Measurements from ENCODE around the gene ADGRG3. TPM values are rescaled to one million over a fixed set of nuclear protein-coding genes. Genes with fewer than 3 reads are reported as not detected.

The ADGRG3 gene
- total and polyA plus RNA-seq, 4 donors = 0.08 to 3.9 (median 0.54) TPM

- Histone ChIP-seq H3K27ac (ENCODE audit: low read depth in 1 of 2, low read length in 2 of 2) (no peak overlapping the region), H3K9me3 (ENCODE audit: control insufficient read depth, low read length) (no peaks in the 10 kb centered on the region), H3K4me1 (ENCODE audit: control insufficient read depth in 1 of 2, insufficient read depth in 2 of 2, low read length in 2 of 2) (no peaks in the 10 kb centered on the region), H3K27me3 (ENCODE audit: control insufficient read depth in 1 of 2, insufficient read depth in 2 of 2, low read length in 1 of 2) (no peaks in the 10 kb centered on the region), H3K36me3 (ENCODE audit: control insufficient read depth in 1 of 2, insufficient read depth in 2 of 2, low read length in 1 of 2) (no peaks in the 10 kb centered on the region), H3K4me3 (ENCODE audit: low read length in 2 of 2) (no peak overlapping the region)
- DNase-seq (peak; percentile 75 to 89), ATAC-seq (ENCODE audit: low FRiP score) (peak; percentile 80)
- WGBS, 2 donors = 40 to 44% methylated on average over 18 of the region's 18 CpGs
- intact Hi-C loops (cut with DNase I) = loop anchor here (2.0 to 5.0 kb wide), 4 partner anchors 37 to 72 kb away; no protein-coding TSS in a partner anchor
Observed at GRCh38 chr16:57648581-57649442, 19.3 kb upstream of the ADGRG3 start.

GRCh38 chr16:57649443-57649751 is 18.7 kb upstream of the ADGRG3 start:
- Histone ChIP-seq H3K4me3 (ENCODE audit: low read length in 2 of 2) (no peak overlapping the region), H3K4me1 (ENCODE audit: control insufficient read depth in 1 of 2, insufficient read depth in 2 of 2, low read length in 2 of 2) (no peaks in the 10 kb centered on the region), H3K36me3 (ENCODE audit: control insufficient read depth in 1 of 2, insufficient read depth in 2 of 2, low read length in 1 of 2) (no peaks in the 10 kb centered on the region), H3K27me3 (ENCODE audit: control insufficient read depth in 1 of 2, insufficient read depth in 2 of 2, low read length in 1 of 2) (no peaks in the 10 kb centered on the region), H3K27ac (ENCODE audit: low read depth in 1 of 2, low read length in 2 of 2) (no peak overlapping the region), H3K9me3 (ENCODE audit: control insufficient read depth, low read length) (no peaks in the 10 kb centered on the region)
- intact Hi-C loops (cut with DNase I) = loop anchor here (2.0 to 5.0 kb wide), 4 partner anchors 37 to 73 kb away; no protein-coding TSS in a partner anchor
- DNase-seq (no peak), ATAC-seq (ENCODE audit: low FRiP score) (no peak)
- WGBS, 2 donors = 77 to 78% methylated on average over 6 of the region's 6 CpGs

GRCh38 chr16:57649846-57650245 is 18.3 kb upstream of the ADGRG3 start:
- intact Hi-C loops (cut with DNase I) = loop anchor here (2.0 to 5.0 kb wide), 4 partner anchors 38 to 73 kb away; no protein-coding TSS in a partner anchor
- H3K4me3 ChIP-seq (ENCODE audit: low read length in 2 of 2) = no peak overlapping the region
- WGBS, 2 donors = 88 to 89% methylated on average over 7 of the region's 7 CpGs
- no peaks in the 10 kb centered on the region for H3K4me1 ChIP-seq (ENCODE audit: control insufficient read depth in 1 of 2, insufficient read depth in 2 of 2, low read length in 2 of 2)
- ATAC-seq (ENCODE audit: low FRiP score) (no peak), DNase-seq (no peak)
- no peak overlapping the region for H3K27ac ChIP-seq (ENCODE audit: low read depth in 1 of 2, low read length in 2 of 2)
- no peaks in the 10 kb centered on the region for H3K27me3 ChIP-seq (ENCODE audit: control insufficient read depth in 1 of 2, insufficient read depth in 2 of 2, low read length in 1 of 2)
- no peaks in the 10 kb centered on the region for H3K9me3 ChIP-seq (ENCODE audit: control insufficient read depth, low read length)
- no peaks in the 10 kb centered on the region for H3K36me3 ChIP-seq (ENCODE audit: control insufficient read depth in 1 of 2, insufficient read depth in 2 of 2, low read length in 1 of 2)

- H3K4me1 ChIP-seq (ENCODE audit: control insufficient read depth in 1 of 2, insufficient read depth in 2 of 2, low read length in 2 of 2) = no peaks in the 10 kb centered on the region
- WGBS, 2 donors = 84 to 85% methylated on average over 10 of the region's 10 CpGs
- no peak overlapping the region for H3K27ac ChIP-seq (ENCODE audit: low read depth in 1 of 2, low read length in 2 of 2)
- no peaks in the 10 kb centered on the region for H3K9me3 ChIP-seq (ENCODE audit: control insufficient read depth, low read length)
- no peak overlapping the region for H3K4me3 ChIP-seq (ENCODE audit: low read length in 2 of 2)
- H3K27me3 ChIP-seq (ENCODE audit: control insufficient read depth in 1 of 2, insufficient read depth in 2 of 2, low read length in 1 of 2) = no peaks in the 10 kb centered on the region
- no peak for DNase-seq
- no peak for ATAC-seq (ENCODE audit: low FRiP score)
- no peaks in the 10 kb centered on the region for H3K36me3 ChIP-seq (ENCODE audit: control insufficient read depth in 1 of 2, insufficient read depth in 2 of 2, low read length in 1 of 2)
- intact Hi-C loops (cut with DNase I) = no loop called here
Observed at GRCh38 chr16:57651344-57652333, 16.5 kb upstream of the ADGRG3 start.

GRCh38 chr16:57652695-57653471 is 15.2 kb upstream of the ADGRG3 start:
- no peak for ATAC-seq (ENCODE audit: low FRiP score)
- Histone ChIP-seq H3K27me3 (ENCODE audit: control insufficient read depth in 1 of 2, insufficient read depth in 2 of 2, low read length in 1 of 2) (no peaks in the 10 kb centered on the region), H3K27ac (ENCODE audit: low read depth in 1 of 2, low read length in 2 of 2) (no peak overlapping the region), H3K9me3 (ENCODE audit: control insufficient read depth, low read length) (no peaks in the 10 kb centered on the region), H3K36me3 (ENCODE audit: control insufficient read depth in 1 of 2, insufficient read depth in 2 of 2, low read length in 1 of 2) (no peaks in the 10 kb centered on the region), H3K4me1 (ENCODE audit: control insufficient read depth in 1 of 2, insufficient read depth in 2 of 2, low read length in 2 of 2) (no peaks in the 10 kb centered on the region), H3K4me3 (ENCODE audit: low read length in 2 of 2) (no peak overlapping the region)
- intact Hi-C loops (cut with DNase I) = no loop called here
- 94 to 96% methylated on average over 23 of the region's 23 CpGs for WGBS, 2 donors
- DNase-seq = peak in 1 of 2 donors; percentile 30

GRCh38 chr16:57653936-57654335 is 14.2 kb upstream of the ADGRG3 start:
- intact Hi-C loops (cut with DNase I) = no loop called here
- no peak for ATAC-seq (ENCODE audit: low FRiP score)
- H3K9me3 ChIP-seq (ENCODE audit: control insufficient read depth, low read length) = no peaks in the 10 kb centered on the region
- H3K27me3 ChIP-seq (ENCODE audit: control insufficient read depth in 1 of 2, insufficient read depth in 2 of 2, low read length in 1 of 2) = no peaks in the 10 kb centered on the region
- H3K27ac ChIP-seq (ENCODE audit: low read depth in 1 of 2, low read length in 2 of 2) = no peak overlapping the region
- no peak for DNase-seq
- WGBS, 2 donors = 67 to 69% methylated on average over 16 of the region's 16 CpGs
- no peaks in the 10 kb centered on the region for H3K36me3 ChIP-seq (ENCODE audit: control insufficient read depth in 1 of 2, insufficient read depth in 2 of 2, low read length in 1 of 2)
- no peak overlapping the region for H3K4me3 ChIP-seq (ENCODE audit: low read length in 2 of 2)
- no peaks in the 10 kb centered on the region for H3K4me1 ChIP-seq (ENCODE audit: control insufficient read depth in 1 of 2, insufficient read depth in 2 of 2, low read length in 2 of 2)

GRCh38 chr16:57656342-57656955 is 11.7 kb upstream of the ADGRG3 start:
- ATAC-seq (ENCODE audit: low FRiP score) (no peak), DNase-seq (no peak)
- H3K27me3 ChIP-seq (ENCODE audit: control insufficient read depth in 1 of 2, insufficient read depth in 2 of 2, low read length in 1 of 2) = no peaks in the 10 kb centered on the region
- 80 to 84% methylated on average over 11 of the region's 11 CpGs for WGBS, 2 donors
- no peaks in the 10 kb centered on the region for H3K4me1 ChIP-seq (ENCODE audit: control insufficient read depth in 1 of 2, insufficient read depth in 2 of 2, low read length in 2 of 2)
- H3K9me3 ChIP-seq (ENCODE audit: control insufficient read depth, low read length) = no peaks in the 10 kb centered on the region
- H3K27ac ChIP-seq (ENCODE audit: low read depth in 1 of 2, low read length in 2 of 2) = no peak overlapping the region
- no peak overlapping the region for H3K4me3 ChIP-seq (ENCODE audit: low read length in 2 of 2)
- no peaks in the 10 kb centered on the region for H3K36me3 ChIP-seq (ENCODE audit: control insufficient read depth in 1 of 2, insufficient read depth in 2 of 2, low read length in 1 of 2)
- intact Hi-C loops (cut with DNase I) = no loop called here

GRCh38 chr16:57657228-57657627 is 10.9 kb upstream of the ADGRG3 start:
- intact Hi-C loops (cut with DNase I) = no loop called here
- peak in 1 of 2 donors; percentile 36 for DNase-seq
- H3K27ac ChIP-seq (ENCODE audit: low read depth in 1 of 2, low read length in 2 of 2) = no peak overlapping the region
- H3K36me3 ChIP-seq (ENCODE audit: control insufficient read depth in 1 of 2, insufficient read depth in 2 of 2, low read length in 1 of 2) = no peaks in the 10 kb centered on the region
- no peak for ATAC-seq (ENCODE audit: low FRiP score)
- WGBS, 2 donors = 88 to 91% methylated on average over 13 of the region's 13 CpGs
- no peak overlapping the region for H3K4me3 ChIP-seq (ENCODE audit: low read length in 2 of 2)
- no peaks in the 10 kb centered on the region for H3K9me3 ChIP-seq (ENCODE audit: control insufficient read depth, low read length)
- no peaks in the 10 kb centered on the region for H3K4me1 ChIP-seq (ENCODE audit: control insufficient read depth in 1 of 2, insufficient read depth in 2 of 2, low read length in 2 of 2)
- H3K27me3 ChIP-seq (ENCODE audit: control insufficient read depth in 1 of 2, insufficient read depth in 2 of 2, low read length in 1 of 2) = no peaks in the 10 kb centered on the region

All from aorta (tissue), 5 donors.